Activated CD4-positive, alpha-beta T cell treated with anti-CD3 and anti-CD28 coated beads, Interleukin-2, Interleukin-4, amounts not matched to agents 100 ng/mL and 50 ng/mL, durations not matched to agents 16 hours and 8 hours (primary cell): Measurements from ENCODE around the gene NDC1.
A peak's percentile ranks its signal among the peaks of the same experiment; 100 is the strongest.
"Not testable (repeated sequence)": the region's sequence is repeated elsewhere in the genome, so short reads cannot be mapped to it uniquely, and the experiment has no call there.

Experiments used
- DNase-seq: peaks from one replicate; pipeline ENCODE4 v3.0.0-alpha.2; 2020; ENCODE audit warnings: low spot score

NDC1 gene

DNA sequence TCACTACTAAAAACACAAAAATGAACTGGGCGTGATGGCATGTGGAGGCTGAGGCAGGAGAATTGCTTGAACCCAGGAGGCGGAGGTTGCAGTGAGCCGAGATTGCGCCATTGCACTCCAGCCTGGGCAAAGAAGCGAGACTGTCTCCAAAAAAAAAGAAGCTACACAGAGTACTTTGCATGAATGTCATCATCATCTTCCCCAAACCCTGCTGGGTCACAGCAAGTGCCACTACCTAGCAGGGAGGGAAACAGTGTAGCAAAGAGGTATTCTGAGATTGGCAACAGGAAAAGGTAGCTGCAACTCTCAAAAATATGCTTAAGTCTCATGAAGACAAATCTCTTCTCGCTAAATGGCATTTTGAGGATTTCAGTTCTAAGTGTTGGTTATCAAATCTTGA is 12.8 kb downstream of the NDC1 start:
- no peak for DNase-seq

DNA sequence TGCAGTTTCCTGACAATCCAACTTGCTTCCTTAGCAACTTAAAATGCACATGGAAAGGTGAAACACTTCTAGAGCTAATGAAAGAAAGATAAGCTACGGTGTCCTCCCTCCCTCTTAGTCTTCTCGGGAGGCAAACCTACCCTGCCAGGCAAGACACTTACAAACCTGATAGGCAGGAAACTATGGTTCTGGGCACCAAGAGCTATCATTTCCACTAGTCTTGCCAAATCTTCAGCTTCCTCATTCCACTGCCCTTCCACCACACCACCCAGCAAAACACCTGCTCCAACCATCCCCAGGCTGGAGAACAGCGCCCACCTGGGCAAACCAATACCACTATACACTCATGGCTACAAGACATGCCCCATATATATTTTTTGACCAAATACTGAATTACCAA is 15.2 kb downstream of the NDC1 start:
- no peak for DNase-seq

DNA sequence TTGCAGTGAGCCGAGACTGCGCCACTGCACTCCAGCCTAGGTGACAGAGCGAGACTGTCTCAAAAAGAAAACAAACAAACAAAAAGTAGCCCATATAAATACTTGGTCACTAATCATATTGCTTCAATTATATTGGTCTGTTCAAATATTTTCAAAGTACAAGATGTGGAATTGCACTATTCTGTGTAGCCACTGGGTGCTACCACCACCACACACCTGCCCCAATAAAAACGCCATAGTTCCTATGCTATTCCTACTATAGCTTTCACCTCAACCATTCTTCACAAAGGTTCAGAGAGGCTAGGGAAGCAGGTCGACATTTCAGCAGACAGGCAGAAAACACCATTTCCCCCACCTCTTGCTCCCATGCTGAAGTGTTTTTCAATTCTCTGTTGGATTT is 16.7 kb downstream of the NDC1 start:
- no peak for DNase-seq

DNA sequence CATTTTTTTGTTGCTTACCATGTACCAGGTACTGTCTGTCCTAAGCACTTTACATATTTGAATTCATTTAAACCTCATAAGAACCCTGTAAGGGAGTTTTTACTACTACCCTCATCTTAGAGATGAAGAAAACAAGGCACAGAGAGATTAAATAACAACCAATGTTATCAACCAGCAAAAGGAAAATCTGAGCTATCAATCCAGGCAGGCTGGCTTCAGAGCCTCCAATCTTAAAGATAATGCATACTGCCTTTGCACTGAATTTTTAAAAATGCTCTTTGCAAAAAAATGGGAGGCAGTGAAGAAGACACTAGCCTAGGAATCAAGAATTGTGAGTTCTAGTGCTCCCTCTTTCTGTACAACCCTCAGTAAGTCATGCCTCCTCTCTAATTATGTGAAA is 18.7 kb downstream of the NDC1 start:
- DNase-seq: no peak

DNA sequence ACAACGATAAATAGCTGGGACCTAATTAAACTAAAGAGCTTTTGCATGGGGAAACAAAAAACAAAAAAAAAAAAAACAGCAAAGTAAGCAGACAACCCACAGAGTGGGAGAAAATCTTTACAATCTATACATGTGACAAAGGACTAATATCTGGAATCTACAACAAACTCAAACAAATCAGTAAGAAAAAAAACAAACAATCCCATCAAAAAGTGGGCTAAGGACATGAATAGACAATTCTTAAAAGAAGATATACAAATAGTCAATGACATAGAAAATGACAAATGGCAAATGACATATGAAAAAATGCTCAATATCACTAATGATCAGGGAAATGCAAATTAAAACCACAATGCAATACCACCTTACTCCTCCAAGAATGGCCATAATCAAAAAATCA is 21.5 kb downstream of the NDC1 start:
- not testable (repeated sequence) for DNase-seq

DNA sequence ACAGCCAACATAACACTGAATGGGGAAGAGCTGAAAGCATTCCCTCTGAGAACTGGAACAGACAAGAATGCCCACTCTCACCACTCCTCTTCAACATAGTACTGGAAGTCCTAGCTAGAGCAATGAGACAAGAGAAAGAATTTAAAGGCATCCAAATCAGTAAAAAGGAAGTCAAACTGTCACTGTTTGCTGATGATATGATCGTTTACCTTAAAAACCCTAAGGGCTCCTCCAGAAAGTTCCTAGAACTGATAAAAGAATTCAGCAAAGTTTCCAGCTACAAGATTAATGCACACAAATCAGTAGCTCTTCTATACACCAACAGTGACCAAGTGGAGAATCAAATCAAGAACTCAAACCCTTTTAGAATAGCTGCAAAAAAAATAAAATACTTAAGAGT is 22.6 kb downstream of the NDC1 start:
- DNase-seq: not testable (repeated sequence)

DNA sequence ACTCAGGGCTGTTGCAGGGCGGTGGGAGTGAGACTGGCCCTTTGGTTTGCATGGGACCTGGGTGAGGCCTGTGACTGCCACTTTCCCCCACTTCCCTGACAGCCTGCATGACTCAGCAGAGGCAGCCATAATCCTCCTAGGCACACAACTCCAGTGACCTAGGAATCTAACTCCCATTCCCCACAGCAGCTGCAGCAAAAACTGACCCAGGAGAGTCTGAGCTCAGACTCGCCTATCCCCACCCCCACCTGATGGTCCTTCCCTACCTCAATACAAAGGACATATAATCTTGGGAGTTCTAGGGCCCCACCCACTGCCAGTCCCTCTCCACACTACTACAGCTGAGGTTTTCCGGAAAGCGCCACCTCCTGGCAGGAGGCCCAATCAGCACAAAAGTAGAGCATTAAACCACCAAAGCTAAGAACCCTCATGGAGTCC is 26.7 kb downstream of the NDC1 start:
- DNase-seq: peak; percentile 19

DNA sequence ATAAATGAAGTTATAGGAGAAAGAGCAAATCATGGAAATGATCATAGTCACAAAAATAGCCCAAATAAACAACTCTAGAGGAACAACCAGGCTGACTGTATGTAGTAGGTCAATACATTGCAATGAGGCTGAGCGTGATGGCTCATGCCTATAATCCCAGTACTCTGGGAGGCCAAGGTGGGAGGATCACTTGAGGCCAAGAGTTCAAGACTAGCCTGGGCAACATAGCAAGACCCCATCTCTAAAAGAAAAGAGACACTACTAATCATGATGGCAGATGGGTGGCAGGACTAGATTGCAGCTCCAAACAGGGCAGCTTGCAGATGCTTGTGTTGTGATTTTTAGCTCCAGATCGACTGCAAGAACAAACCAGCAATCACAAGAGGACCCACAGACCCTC is 27.6 kb downstream of the NDC1 start:
- no peak for DNase-seq

DNA sequence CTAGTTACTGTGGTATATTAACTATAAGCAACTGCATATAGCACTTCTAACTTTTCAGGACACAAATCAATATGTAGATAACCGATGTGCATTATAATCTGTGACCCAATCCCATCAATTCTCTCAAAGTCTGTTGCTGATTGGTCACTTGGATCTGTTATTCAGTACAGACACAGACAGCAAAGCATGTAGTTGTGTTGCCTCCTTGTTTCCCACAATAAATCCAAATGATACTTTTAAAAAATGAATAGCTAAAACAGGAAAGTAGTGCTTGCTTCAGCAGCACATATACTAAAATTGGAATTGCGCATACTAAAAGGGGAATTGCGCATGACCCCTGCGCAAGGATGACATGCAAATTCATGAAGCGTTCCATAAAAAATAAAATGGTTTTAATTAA is 28.1 kb downstream of the NDC1 start:
- no peak for DNase-seq

DNA sequence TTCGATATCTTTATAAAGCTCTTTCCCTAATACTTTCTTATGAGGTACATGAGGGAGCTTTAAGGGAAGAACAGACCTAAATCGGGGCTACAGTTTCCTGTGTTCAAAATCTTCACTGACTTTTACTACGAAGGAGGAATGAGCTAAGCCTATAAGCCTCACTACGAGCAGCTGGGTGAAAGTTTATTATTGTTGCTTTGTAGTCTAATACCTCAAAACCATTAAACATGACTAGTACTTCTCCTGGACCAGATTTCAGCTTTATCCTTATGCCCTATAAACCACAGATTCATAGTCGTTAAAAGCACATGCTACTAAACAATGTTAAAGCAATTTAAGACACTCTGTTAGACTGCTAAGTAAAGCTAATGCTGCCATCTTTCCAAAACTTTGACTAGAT is 30.2 kb downstream of the NDC1 start:
- DNase-seq: no peak

DNA sequence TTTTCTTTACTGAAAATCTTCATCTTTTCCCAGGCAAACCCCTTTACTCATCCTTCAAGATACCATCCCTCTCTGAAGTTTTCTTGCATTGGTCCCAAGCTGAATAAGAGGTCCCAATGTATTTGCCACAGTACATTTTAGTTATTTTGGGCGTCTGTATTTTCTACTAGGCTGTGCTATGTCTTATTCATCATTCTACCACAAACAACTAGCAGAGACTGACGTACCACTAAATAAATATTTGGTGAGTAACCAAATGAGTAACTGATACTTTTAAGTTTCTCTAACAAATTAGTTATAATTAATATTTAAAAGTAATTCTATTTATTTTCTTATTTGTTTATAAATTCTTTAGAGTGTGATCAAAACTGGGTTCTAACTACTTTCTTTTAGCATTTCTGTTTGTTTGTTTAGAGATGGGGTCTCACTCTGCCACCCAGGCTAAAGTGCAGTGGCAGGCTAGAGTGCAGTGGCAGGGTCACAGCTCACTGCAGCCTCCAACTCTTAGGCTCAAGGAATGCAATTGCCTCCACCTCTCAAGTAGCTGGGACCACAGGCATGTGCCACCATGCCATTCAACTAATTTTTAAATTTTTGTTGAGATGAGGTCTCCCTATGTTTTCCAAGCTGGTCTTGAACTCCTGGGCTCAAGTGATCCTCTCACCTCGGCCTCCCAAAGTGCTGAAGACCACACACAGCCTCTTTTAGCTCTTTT is 33.1 kb downstream of the NDC1 start:
- no peak for DNase-seq

DNA sequence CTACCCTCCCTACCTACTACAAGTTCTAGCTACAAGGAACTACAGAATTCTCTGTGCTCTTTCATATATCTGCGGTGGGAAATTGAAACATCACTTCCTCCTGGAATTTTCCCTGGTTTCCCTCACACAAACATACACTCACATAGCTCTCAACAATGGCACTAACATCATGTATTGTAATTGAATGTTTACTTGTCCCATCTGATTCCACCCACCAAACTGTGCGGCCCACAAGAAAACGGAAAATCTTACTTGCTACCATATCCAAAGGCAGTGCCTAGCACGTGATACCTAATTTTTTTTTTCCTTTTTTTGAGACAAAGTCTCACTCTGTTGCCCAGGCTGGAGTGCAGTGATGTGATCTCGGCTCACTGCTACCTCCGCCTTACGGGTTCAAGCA is 33.9 kb downstream of the NDC1 start:
- DNase-seq: no peak

DNA sequence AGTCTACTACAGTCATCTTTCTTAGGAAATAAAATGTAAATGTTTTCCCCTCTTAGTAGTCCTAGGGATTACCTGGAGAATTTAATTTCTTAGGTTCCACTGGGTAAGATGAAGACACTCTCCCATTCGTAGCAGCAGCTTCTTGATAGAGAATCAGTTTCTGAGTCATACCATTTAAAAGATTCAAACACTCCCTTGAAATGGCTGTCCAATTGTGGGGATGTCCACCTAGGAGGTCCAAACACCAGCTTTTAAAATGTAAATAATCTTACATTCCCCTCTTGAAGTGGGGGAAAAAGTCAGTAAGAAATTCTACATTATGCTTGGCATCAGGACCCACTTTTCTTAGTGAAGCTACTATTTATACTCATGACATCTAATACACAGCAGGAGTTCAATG is 37.5 kb downstream of the NDC1 start:
- no peak for DNase-seq

DNA sequence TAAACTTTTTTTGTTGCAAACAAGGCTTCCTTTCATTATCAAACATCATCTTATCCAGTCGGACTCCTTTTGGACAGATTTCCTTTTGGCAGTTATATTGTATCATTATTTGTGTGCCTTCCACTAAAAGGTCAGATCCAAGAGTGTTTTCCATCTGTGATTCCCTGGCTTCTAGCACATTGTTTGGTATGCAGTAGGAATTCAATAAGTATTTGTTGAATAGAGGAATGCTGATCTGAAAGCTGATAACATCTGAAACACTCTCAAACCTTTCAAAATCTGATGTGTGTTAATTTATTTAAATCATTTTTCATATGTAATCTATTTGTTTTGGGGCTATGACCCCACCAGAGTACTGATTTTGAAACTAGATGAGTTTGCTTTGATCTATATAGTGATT is 39.0 kb downstream of the NDC1 start:
- no peak for DNase-seq

DNA sequence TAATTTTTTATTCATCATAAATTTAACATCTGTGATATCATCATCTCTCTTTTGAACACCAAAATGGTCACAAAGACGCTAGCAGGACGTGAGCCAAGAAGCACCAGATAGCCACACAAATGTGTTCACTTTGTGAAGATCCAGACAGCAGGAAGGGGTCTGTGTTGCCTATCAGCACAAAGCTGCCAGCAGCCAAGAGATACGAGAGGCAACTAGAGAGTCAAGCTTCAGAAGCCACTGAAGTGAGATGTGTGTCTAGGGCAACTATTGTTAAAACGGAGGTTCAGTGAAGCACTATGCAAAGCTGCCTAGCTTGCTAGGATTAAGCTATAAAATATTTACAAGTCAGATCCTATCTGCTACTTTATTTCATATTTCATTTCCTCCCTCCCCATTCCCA is 45.3 kb downstream of the NDC1 start:
- DNase-seq: no peak

DNA sequence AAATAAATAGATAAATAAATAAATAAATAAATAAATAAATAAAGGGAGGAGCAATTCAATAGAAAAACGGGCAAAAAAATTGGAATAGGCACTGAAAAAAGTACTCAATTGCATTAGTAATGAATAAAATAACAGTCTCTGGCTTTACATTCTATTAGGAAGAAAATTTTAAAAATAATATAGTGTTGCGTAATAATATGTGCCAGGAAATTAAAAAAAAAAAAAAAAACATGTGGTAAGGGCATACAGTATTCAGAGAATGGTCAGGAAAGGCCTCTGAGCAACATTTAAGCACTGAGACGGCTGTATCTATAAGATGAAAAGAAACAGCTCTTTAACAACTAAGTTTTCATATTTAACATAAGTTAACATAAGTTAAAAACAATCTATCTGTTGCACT is 50.4 kb downstream of the NDC1 start:
- DNase-seq: no peak

DNA sequence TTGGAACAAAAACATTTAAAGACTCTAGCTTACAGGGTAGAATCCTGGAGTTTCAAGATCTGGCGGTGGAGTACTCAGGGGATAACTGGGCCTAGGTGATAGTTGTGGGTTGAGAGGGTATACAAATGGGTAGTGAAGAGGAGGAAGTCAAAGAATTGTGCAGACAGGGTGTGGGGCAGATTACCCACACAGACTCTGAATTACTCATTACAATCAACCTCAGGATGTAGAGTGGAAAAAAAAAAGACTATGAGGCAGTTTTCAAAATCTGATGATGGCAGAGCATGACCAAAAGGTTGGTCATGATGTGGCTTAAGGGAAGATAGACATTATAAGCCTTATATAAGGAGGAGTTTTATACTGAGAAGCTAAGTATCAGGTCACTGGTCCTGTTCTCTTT is 55.0 kb downstream of the NDC1 start:
- DNase-seq: peak; percentile 74

DNA sequence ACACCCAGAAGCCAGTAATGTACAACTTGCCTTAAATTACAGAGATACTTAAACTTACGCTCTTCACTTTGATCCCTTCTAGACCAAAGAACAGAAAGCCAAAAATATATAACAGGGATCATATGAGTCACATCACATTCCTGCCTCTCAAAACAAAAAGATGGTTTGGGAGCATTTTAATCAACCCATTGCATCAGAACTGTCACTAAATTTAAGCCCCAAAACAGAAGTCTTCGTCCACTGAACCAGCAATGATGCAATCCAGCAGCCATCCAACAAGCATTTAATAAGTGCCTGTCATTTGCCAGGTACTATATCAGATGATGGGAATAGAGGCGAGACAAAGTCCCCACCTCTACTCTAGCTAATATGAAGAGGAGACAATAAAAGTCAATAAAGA is 56.4 kb downstream of the NDC1 start:
- no peak for DNase-seq

DNA sequence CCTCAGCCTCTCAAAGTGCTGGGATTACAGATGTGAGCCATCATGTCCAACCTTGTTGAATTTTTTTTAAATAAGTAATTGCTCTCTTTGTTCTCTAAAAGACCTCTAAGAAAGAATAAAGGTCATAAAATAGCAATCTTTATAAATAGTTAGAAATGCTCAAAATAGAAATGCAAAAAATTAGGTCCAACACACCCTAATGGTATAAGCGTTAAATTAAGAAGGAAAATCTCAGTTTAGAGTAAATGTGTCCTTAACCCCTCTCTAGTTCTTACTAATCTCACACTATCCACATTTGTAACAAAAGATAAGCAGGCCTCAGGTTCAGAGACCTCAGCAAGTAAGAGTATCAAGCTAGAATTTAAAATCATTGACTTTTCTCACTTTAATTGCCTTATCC is 60.8 kb downstream of the NDC1 start:
- DNase-seq: no peak

DNA sequence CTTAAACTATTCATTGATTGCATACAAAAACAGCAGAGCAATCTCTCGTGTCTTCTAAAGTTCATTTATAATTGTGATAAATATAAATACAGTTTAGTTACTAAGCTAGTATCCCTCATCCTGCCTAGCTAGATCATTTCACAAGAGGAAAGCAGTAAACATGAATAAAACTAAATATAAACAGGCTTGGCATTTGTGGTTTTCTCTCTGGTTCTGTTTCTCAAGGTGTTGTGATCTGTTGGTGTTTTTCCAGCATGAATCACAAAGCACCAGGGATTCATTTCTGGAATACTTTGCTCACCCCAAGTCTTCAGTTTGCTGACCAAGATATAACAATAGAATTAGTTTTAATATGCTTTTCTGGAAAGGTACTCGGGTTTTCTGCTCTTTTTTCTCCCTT is 66.4 kb downstream of the NDC1 start:
- DNase-seq: no peak

DNA sequence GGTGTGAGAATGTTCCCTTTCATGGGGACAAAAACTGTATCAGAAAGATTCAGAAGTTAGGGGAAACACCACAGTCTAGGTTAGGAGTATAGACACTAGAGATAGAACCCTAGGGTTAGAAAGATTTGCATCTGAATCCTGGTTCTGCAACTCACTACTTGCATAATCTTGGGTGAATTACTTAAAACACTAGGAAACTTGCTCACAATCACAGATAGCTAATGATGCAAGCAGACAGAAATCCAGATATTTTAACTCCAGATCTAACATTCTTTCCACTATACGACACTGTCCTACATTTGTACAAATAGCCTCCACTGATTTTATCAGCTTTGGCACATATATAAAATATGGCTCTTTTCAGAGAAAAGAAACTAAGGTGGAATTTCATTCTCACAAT is 68.3 kb downstream of the NDC1 start:
- no peak for DNase-seq

DNA sequence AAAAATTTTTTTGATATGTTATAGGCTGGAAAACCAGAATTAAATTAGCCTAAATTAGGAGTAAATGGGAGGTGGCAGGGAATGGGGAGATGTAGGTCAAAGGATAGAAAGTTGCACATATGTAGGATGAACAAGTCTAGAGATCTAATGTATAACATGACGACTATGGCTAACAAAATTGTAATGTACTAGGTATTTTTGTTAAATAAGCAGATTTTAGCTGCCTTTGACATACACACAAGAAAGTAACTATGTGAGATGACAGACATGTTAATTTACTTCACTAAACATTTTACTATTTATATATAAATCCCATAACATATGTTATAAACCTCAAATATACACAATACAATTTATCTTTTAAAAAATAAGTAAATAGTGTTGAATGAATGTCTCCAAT is 68.9 kb downstream of the NDC1 start:
- DNase-seq: no peak

DNA sequence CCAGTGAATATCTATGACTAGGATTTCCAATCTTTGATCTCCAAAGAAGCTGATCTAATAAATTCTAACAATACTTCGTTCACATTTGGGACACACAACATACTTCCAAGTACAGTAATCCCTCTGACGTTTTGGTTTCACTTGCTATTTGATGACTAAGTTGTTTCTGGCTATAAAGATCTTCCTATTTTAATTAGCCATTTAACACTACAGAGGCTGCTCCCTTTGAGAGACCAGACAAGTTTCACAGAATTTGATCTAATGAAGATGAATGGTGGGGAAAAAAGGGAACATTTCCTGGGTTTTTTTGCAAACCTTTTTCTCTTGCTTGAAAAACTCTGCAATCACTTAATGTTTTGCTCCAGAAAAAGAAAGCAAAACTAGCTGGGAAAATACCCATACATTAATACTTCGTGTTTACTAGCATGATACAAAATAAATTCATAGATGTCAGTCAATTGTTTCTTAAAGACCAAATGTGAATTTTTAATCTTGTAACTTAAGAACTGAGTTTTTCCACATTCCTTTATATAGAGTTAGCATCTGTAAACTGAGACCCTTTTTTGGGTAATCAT is 71.2 kb downstream of the NDC1 start:
- no peak for DNase-seq

DNA sequence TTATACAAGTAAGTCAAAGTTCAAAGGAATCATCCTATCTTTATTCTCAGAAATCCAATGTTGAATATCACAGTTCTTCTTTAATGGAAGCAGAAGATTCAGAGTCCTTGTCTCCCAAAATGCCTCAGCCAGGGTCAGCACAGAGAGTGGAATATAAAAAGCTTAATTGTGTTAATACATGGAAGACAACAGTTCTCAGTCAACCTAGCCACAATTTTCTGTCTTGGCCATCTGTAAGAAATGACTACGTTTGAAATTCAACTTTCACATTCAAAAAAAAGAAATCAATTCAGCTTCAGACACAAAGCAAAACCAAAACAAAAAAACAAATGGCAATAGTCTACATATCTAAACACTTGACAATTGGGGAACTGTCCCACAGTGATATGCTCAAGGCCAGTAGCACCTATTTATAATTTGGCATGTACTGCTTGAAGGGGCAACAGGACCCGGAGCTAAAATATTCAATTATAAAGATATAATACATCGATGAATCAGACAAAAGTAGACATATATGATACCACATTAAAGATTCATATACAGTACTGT is 71.8 kb downstream of the NDC1 start:
- no peak for DNase-seq
